ENCODE results near the gene IL33.
"Not testable (repeated sequence)": the region's sequence is repeated elsewhere in the genome, so short reads cannot be mapped to it uniquely, and the experiment has no call there.

The IL33 gene

GRCh38 chr9:6215562-6215961, at the start of gene IL33:
Gene IL33 (plus strand): TSS chr9:6215807. CDS start chr9:6241695, 25,888 bp downstream.
- DNase-seq, result no peak

- no peak for DNase-seq
Measured at GRCh38 chr9:6171667-6172066, 43.9 kb upstream of the IL33 start.

- DNase-seq, result no peak
Measured at GRCh38 chr9:6173914-6174313, 41.7 kb upstream of the IL33 start.

- DNase-seq, result not testable (repeated sequence)
Measured at GRCh38 chr9:6182549-6183226, 32.9 kb upstream of the IL33 start.

- DNase-seq, result no peak
Measured at GRCh38 chr9:6183227-6183551, 32.4 kb upstream of the IL33 start.

- DNase-seq, result no peak
Measured at GRCh38 chr9:6183627-6184026, 32.0 kb upstream of the IL33 start.

GRCh38 chr9:6184749-6185645, 30.6 kb upstream of the IL33 start:
- DNase-seq, result no peak

- DNase-seq, result no peak
Measured at GRCh38 chr9:6186691-6187090, 28.9 kb upstream of the IL33 start.

- no peak for DNase-seq
Measured at GRCh38 chr9:6187272-6187671, 28.3 kb upstream of the IL33 start.

GRCh38 chr9:6188466-6188865, 27.1 kb upstream of the IL33 start:
- no peak for DNase-seq

GRCh38 chr9:6188906-6189305, 26.7 kb upstream of the IL33 start:
- no peak for DNase-seq

GRCh38 chr9:6194934-6195333, 20.7 kb upstream of the IL33 start:
- DNase-seq, result no peak

GRCh38 chr9:6195714-6196360, 19.8 kb upstream of the IL33 start:
- DNase-seq, result no peak

- DNase-seq, result no peak
Measured at GRCh38 chr9:6197330-6197729, 18.3 kb upstream of the IL33 start.

GRCh38 chr9:6198251-6198650, 17.4 kb upstream of the IL33 start:
- no peak for DNase-seq

GRCh38 chr9:6199596-6199995, 16.0 kb upstream of the IL33 start:
- DNase-seq, result no peak

- DNase-seq, result no peak
Measured at GRCh38 chr9:6200761-6201160, 14.8 kb upstream of the IL33 start.

GRCh38 chr9:6209966-6210365, 5.6 kb upstream of the IL33 start:
- DNase-seq, result no peak

- DNase-seq, result no peak
Measured at GRCh38 chr9:6212722-6213375, 2.8 kb upstream of the IL33 start.

GRCh38 chr9:6214434-6214833, 1.2 kb upstream of the IL33 start:
- no peak for DNase-seq

GRCh38 chr9:6214903-6215302, 704 bp upstream of the IL33 start:
- no peak for DNase-seq

GRCh38 chr9:6216002-6216401, 395 bp downstream of the IL33 start:
- no peak for DNase-seq

- no peak for DNase-seq
Measured at GRCh38 chr9:6216951-6217350, 1.3 kb downstream of the IL33 start.
